Kidney (tissue), 14 donors: ENCODE data around the gene PRL. TPM values are rescaled to one million over a fixed set of nuclear protein-coding genes. Genes with fewer than 3 reads are reported as not detected.

Source experiments
- DNase-seq, 5 donors: peaks; one replicate each; pipeline ENCODE4 v3.0.0-alpha.2; 2013 to 2020
- FAIRE-seq: peaks from 2 replicates; lab custom pipeline; 2012; peaks lifted over from hg19 to GRCh38; lab: Jason Lieb, UNC
- H3K27ac ChIP-seq, 2 donors: one replicate each; pipeline ENCODE4 v1.7.0; 2013; ENCODE audit warnings: low read depth in 2 of 2, low read length in 2 of 2, inconsistent platforms in 1 of 2
- H3K27me3 ChIP-seq: one replicate; pipeline ENCODE4 v1.7.1; 2013; ENCODE audit warnings: low read length, inconsistent platforms; ENCODE audit not compliant: control insufficient read depth, insufficient read depth
- H3K36me3 ChIP-seq, 3 donors: one replicate each; pipeline versions ENCODE4 v1.7.0 to v1.7.1; 2013; ENCODE audit warnings: low read length in 3 of 3, control low read depth in 1 of 3, inconsistent platforms in 1 of 3; ENCODE audit not compliant: insufficient read depth in 3 of 3, control insufficient read depth in 2 of 3
- H3K4me1 ChIP-seq, 3 donors: one replicate each; pipeline versions ENCODE4 v1.7.0 to v1.7.1; 2013; ENCODE audit warnings: low read length in 3 of 3, inconsistent platforms in 1 of 3, low read depth in 1 of 3; ENCODE audit not compliant: control insufficient read depth in 2 of 3, insufficient read depth in 2 of 3
- H3K4me3 ChIP-seq, 3 donors: one replicate each; pipeline versions ENCODE4 v1.7.0 to v1.8.1; 2013; ENCODE audit warnings: low read length in 3 of 3, control low read depth in 1 of 3, inconsistent platforms in 1 of 3
- H3K9ac ChIP-seq, 3 donors: one replicate each; pipeline versions ENCODE4 v1.7.0 to v1.7.1; 2013; ENCODE audit warnings: low read length in 3 of 3, control low read depth in 1 of 3, inconsistent platforms in 1 of 3
- H3K9me3 ChIP-seq, 3 donors: one replicate each; pipeline versions ENCODE4 v1.7.0 to v1.7.1; 2013; ENCODE audit warnings: low read length in 3 of 3, control low read depth in 1 of 3, inconsistent platforms in 1 of 3; ENCODE audit not compliant: control insufficient read depth in 2 of 3, insufficient read depth in 1 of 3
- intact Hi-C: fragments of 100-400 bp; cut with DNase I; formaldehyde crosslinking; loops from one replicate; pipeline ENCODE4 v1.11.1; 2022
- polyA plus RNA-seq: library from polyadenylated mRNA; stranded (reverse); fragments of 350-450 nt; fragmentation: Illumina TruSeq; extraction: RNeasy Lipid Tissue Mini Kit (QIAGEN cat#74804); gene quantifications from one replicate; pipeline ENCODE4 v1.2.3, GENCODE V29; 2014; ENCODE audit warnings: low read depth, low replicate concordance; ENCODE audit not compliant: insufficient read depth
- total RNA-seq: library from RNA; stranded (reverse); fragmentation: NEBNext Ultra II Directional; extraction: Animal tissue kit (Norgen Biotek cat#: 25700); gene quantifications from one replicate; pipeline ENCODE4 v1.2.1, GENCODE V29; 2021
- TF ChIP-seq, protein P1 (sequence below): IDR thresholded peaks from 3 replicates; pipeline ENCODE4 v1.5.1; 2012; ENCODE audit warnings: mild to moderate bottlenecking, moderate library complexity, borderline replicate concordance; ENCODE audit not compliant: insufficient read depth; ENCODE audit errors: extremely low read depth
- donor health status: control.
- donor health status: control.
- donor health status: control.
- donor health status: control.
- donor health status: control.
- donor health status: DM: yes; HTN: yes; CAD: no.
- donor health status: Normal renal cell carcinoma (clear cell type).

The PRL gene
- total and polyA plus RNA-seq, 2 donors from 2014 or later, result not detected

DNA sequence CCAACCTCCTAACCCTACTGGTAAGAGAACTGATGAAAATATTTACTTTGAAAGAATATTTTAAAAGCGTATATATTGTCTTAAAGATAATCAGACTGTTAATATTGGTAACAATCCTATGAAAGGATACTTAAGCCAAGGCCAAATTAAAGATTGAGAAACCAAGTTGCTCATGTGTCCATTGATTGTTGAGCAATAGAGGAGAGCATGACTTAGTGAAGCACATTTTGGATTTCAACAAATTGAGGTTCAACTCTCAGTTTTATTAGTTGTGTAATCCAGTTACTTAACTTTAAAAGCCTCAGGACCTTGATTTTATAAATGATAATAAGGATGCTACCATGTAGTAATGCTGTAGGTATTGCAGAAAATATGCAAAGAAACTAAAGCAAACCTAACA is 56.8 kb downstream of the PRL start:
- Histone ChIP-seq H3K9me3 (peaks cover 0 to 3% (median 0%) of the 10 kb centered on the region in 3 donors), H3K27ac (no peak overlapping the region), H3K9ac (no peak overlapping the region), H3K4me3 (no peak overlapping the region), H3K27me3 (no peaks in the 10 kb centered on the region), H3K4me1 (no peaks in the 10 kb centered on the region), H3K36me3 (no peaks in the 10 kb centered on the region)
- intact Hi-C loops, result no loop called here
- no peak for FAIRE-seq
- no peak for DNase-seq
- TF ChIP-seq, protein P1, sequence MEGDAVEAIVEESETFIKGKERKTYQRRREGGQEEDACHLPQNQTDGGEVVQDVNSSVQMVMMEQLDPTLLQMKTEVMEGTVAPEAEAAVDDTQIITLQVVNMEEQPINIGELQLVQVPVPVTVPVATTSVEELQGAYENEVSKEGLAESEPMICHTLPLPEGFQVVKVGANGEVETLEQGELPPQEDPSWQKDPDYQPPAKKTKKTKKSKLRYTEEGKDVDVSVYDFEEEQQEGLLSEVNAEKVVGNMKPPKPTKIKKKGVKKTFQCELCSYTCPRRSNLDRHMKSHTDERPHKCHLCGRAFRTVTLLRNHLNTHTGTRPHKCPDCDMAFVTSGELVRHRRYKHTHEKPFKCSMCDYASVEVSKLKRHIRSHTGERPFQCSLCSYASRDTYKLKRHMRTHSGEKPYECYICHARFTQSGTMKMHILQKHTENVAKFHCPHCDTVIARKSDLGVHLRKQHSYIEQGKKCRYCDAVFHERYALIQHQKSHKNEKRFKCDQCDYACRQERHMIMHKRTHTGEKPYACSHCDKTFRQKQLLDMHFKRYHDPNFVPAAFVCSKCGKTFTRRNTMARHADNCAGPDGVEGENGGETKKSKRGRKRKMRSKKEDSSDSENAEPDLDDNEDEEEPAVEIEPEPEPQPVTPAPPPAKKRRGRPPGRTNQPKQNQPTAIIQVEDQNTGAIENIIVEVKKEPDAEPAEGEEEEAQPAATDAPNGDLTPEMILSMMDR, result no peak

DNA sequence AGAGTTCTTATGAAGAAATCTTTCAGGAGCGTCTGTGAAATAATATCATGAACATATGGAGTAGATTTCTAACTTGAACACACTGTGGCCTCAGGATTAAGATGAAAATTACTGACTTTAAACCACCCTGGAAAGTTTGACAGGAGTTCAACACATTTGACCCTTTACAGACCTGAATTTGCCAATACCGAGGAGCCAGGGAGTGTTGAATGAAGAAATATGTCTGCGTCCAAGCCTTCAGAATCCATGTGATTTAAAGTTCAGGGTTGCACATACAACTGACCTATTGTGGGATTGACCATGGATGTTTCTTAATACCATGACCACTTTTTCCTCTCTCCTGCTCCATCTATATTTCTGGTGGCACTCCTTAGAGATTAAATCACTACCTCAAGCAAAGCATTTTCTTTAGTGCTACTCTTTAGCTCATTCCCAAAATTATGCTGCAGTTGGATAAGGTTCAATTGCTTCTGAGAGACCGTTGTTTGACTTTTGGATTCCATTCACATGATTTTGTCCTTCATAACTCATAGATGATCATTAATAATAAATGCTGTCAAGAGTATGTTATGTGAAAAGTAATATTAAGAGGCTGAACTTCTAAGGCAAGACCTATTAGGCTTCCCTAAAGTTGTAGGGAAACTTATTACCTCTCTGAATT is 57.4 kb downstream of the PRL start:
- no peak overlapping the region for H3K9ac ChIP-seq
- no peak overlapping the region for H3K27ac ChIP-seq
- H3K36me3 ChIP-seq, result no peaks in the 10 kb centered on the region
- FAIRE-seq (no peak), DNase-seq (no peak)
- no peak overlapping the region for H3K4me3 ChIP-seq
- H3K4me1 ChIP-seq, result no peaks in the 10 kb centered on the region
- TF ChIP-seq, protein P1, result no peak
- intact Hi-C loops, result no loop called here
- no peaks in the 10 kb centered on the region for H3K27me3 ChIP-seq
- H3K9me3 ChIP-seq, result no peaks in the 10 kb centered on the region

DNA sequence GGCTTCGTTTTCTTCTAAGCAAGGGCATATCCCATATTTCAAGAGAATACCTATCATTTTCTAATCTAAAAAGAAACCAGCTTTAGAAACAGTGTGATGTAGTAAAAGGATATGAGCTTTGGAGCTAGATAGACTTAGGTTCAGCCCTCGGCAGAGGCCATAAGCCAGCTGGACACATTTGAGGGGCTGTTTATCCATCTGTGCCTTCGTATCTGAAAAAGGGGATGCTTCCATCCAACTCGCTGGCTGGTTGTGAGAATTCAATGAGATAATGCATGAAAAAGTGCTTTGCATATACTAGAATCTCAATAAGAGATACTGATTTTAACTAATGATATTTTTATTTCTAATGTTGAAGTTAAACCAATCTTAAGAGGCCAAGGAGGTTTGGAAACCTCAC is 58.0 kb downstream of the PRL start:
- intact Hi-C loops, result no loop called here
- no peak overlapping the region for H3K9ac ChIP-seq
- no peak overlapping the region for H3K4me3 ChIP-seq
- H3K27ac ChIP-seq, result no peak overlapping the region
- H3K36me3 ChIP-seq, result no peaks in the 10 kb centered on the region
- DNase-seq (no peak), FAIRE-seq (no peak)
- H3K27me3 ChIP-seq, result no peaks in the 10 kb centered on the region
- no peaks in the 10 kb centered on the region for H3K9me3 ChIP-seq
- TF ChIP-seq, protein P1, result no peak
- no peaks in the 10 kb centered on the region for H3K4me1 ChIP-seq

DNA sequence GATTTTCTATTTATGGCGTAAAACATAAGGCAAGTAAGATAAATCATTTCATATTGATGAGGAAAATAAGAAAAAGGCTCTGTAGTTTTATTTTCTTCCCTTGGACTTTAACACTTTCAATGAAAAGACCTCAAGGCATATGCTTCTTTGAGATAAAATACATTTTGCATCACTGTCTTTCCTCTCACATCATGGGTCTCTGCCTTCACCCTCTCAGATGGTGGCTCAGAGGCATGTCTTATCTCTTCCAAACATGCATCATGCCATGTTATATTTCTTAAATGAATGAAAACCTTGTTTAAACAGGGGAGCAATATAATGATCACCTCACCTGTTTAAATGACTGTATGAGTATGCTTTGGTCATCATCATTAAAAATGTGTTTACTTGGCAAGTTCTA is 59.3 kb downstream of the PRL start:
- Histone ChIP-seq H3K9me3 (no peaks in the 10 kb centered on the region), H3K27me3 (no peaks in the 10 kb centered on the region), H3K9ac (no peak overlapping the region), H3K4me3 (no peak overlapping the region), H3K36me3 (no peaks in the 10 kb centered on the region), H3K4me1 (no peaks in the 10 kb centered on the region), H3K27ac (no peak overlapping the region)
- FAIRE-seq (no peak), DNase-seq (no peak)
- intact Hi-C loops, result no loop called here
- TF ChIP-seq, protein P1, result no peak
